Brain microvascular endothelial cell (primary cell): ENCODE results near the gene DOCK2.

Experiments used
- DNase-seq: peaks from one replicate; pipeline ENCODE4 v3.0.0-alpha.2; 2020
- H3K27ac ChIP-seq: fragments of 250-450 bp; sonication (Bioruptor Pico); 2 replicates; pipeline ENCODE4 v1.5.1; 2020; ENCODE audit warnings: mild to moderate bottlenecking, moderate library complexity
- H3K27me3 ChIP-seq: fragments of 250-450 bp; sonication (Bioruptor Pico); replicated peaks from 2 replicates; pipeline ENCODE4 v1.5.1; 2020; ENCODE audit warnings: mild to moderate bottlenecking
- H3K36me3 ChIP-seq: fragments of 250-450 bp; sonication (Bioruptor Pico); replicated peaks from 2 replicates; pipeline ENCODE4 v1.5.1; 2020; ENCODE audit warnings: mild to moderate bottlenecking
- H3K4me3 ChIP-seq: 2 replicates; pipeline ENCODE4 v1.5.1; 2011; ENCODE audit warnings: low read depth, mild to moderate bottlenecking, control low read depth, low read length, moderate library complexity
- CTCF ChIP-seq: IDR thresholded peaks from 2 replicates; pipeline ENCODE4 v1.5.1; 2011; ENCODE audit warnings: low read depth, mild to moderate bottlenecking, moderate library complexity, low read length, control low read depth, inconsistent platforms; ENCODE audit errors: missing control alignments
- in situ Hi-C: cut with HindIII; loops from 2 replicates; pipeline ENCODE4 v1.10.0; 2017; ENCODE audit warnings: low sequenced_read_pairs, low pct_ligation_motif_present

Gene DOCK2

GRCh38 chr5:169921949-169922348, 284.9 kb downstream of the DOCK2 start:
- TF ChIP-seq CTCF = no peak
- Histone ChIP-seq H3K27me3 (no peaks in the 10 kb centered on the region), H3K27ac (no peak overlapping the region), H3K4me3 (no peak overlapping the region), H3K36me3 (no peaks in the 10 kb centered on the region)
- in situ Hi-C loops = no loop called here
- no peak for DNase-seq

- DNase-seq = no peak
- Histone ChIP-seq H3K4me3 (no peak overlapping the region), H3K27me3 (no peaks in the 10 kb centered on the region), H3K36me3 (no peaks in the 10 kb centered on the region), H3K27ac (no peak overlapping the region)
- in situ Hi-C loops = no loop called here
- no peak for TF ChIP-seq CTCF
Observed at GRCh38 chr5:169922474-169922873, 285.4 kb downstream of the DOCK2 start.

- Histone ChIP-seq H3K36me3 (no peaks in the 10 kb centered on the region), H3K27me3 (no peaks in the 10 kb centered on the region), H3K4me3 (no peak overlapping the region), H3K27ac (no peak overlapping the region)
- in situ Hi-C loops = no loop called here
- TF ChIP-seq CTCF = no peak
- DNase-seq = no peak
Observed at GRCh38 chr5:169923988-169924387, 286.9 kb downstream of the DOCK2 start.

- H3K36me3 ChIP-seq = no peaks in the 10 kb centered on the region
- in situ Hi-C loops = no loop called here
- no peak for TF ChIP-seq CTCF
Observed at GRCh38 chr5:169933127-169933526, 296.1 kb downstream of the DOCK2 start.

GRCh38 chr5:169933616-169934015, 296.5 kb downstream of the DOCK2 start:
- DNase-seq = no peak
- Histone ChIP-seq H3K36me3 (no peaks in the 10 kb centered on the region), H3K27ac (no peak overlapping the region), H3K27me3 (no peaks in the 10 kb centered on the region), H3K4me3 (no peak overlapping the region)
- TF ChIP-seq CTCF = no peak
- in situ Hi-C loops = no loop called here

More at GRCh38 chr5:169933127-169933526, 296.1 kb downstream of the DOCK2 start:
- Histone ChIP-seq H3K27ac (no peak overlapping the region), H3K4me3 (no peak overlapping the region), H3K27me3 (no peaks in the 10 kb centered on the region)
- no peak for DNase-seq

GRCh38 chr5:169934990-169935389, 297.9 kb downstream of the DOCK2 start:
- H3K36me3 ChIP-seq = no peaks in the 10 kb centered on the region
- H3K27me3 ChIP-seq = no peaks in the 10 kb centered on the region
- DNase-seq = no peak
- in situ Hi-C loops = no loop called here
- H3K4me3 ChIP-seq = no peak overlapping the region
- no peak for TF ChIP-seq CTCF
- no peak overlapping the region for H3K27ac ChIP-seq
